Neuron (in vitro differentiated cells): ENCODE data around the gene PAX2.

Source experiments
- H2AFZ ChIP-seq: one replicate; pipeline ENCODE4 v1.6.1; 2013; ENCODE audit warnings: low read depth, mild to moderate bottlenecking, inconsistent platforms, low read length, moderate library complexity
- H3K27me3 ChIP-seq: one replicate; pipeline ENCODE4 v1.6.1; 2013; ENCODE audit warnings: low read length; ENCODE audit not compliant: insufficient read depth
- H3K36me3 ChIP-seq: one replicate; pipeline ENCODE4 v1.6.1; 2013; ENCODE audit warnings: low read length; ENCODE audit not compliant: insufficient read depth
- H3K4me1 ChIP-seq: one replicate; pipeline ENCODE4 v1.6.1; 2013; ENCODE audit warnings: low read length; ENCODE audit not compliant: insufficient read depth
- H3K4me3 ChIP-seq: 2 replicates; pipeline ENCODE4 v1.5.1; 2013; ENCODE audit warnings: mild to moderate bottlenecking, low read length, moderate library complexity
- H3K9me3 ChIP-seq: one replicate; pipeline ENCODE4 v1.6.1; 2013; ENCODE audit warnings: low read length

The PAX2 gene

DNA sequence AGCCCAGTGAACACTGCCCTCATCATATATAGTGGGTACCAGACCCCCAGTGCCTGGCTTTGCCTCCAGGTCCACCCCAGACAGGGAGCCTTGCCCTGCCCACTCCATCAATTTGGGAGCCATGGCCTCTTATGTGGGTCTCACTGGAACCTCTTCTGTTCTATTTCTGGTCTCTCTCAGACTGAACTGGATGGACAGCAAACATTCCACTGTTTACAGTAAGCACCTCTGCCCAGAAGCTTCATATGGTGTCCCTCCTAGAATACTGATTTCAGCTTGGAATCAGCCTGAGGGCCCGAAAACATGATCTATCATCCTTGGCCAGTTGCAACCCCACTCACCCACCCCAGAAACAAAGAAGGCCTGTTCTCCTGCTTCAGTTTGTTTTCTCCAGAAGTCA lies 86.4 kb downstream of the PAX2 start:
- Histone ChIP-seq H3K4me3 (no peak overlapping the region), H3K36me3 (no peaks in the 10 kb centered on the region), H3K4me1 (peaks cover 19% of the 10 kb centered on the region), H3K27me3 (peaks cover 89% of the 10 kb centered on the region), H2AFZ (no peak overlapping the region), H3K9me3 (no peaks in the 10 kb centered on the region)

DNA sequence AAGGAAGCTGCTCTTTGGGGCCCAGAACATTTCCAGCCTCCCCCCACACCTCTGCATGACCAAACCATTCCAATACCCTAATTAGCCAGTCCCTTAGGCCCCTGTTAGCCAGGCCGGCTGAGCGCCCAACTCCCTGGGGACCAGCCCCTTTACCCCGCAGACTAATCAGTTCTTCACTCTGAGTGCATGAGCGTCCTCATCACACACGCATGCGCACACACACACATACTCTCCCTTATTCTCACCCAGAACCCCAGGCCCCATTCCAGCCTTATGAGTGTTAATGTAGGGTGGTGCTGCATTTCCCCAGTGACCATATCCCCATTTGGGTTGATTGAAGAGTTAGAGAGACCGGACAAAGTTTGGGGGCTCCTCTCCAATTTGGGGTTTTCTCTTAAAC lies 90.4 kb downstream of the PAX2 start:
- Histone ChIP-seq H2AFZ (no peak overlapping the region), H3K27me3 (peaks cover 63% of the 10 kb centered on the region), H3K36me3 (no peaks in the 10 kb centered on the region), H3K9me3 (no peaks in the 10 kb centered on the region), H3K4me3 (no peak overlapping the region), H3K4me1 (no peaks in the 10 kb centered on the region)

- Histone ChIP-seq H3K9me3 (no peaks in the 10 kb centered on the region), H3K27me3 (peaks cover 52% of the 10 kb centered on the region), H3K4me3 (no peak overlapping the region)
Measured at GRCh38 chr10:100836891-100837290, 91.5 kb downstream of the PAX2 start.

GRCh38 chr10:100837300-100837699 lies 91.9 kb downstream of the PAX2 start:
- H3K4me1 ChIP-seq: no peaks in the 10 kb centered on the region
- H3K36me3 ChIP-seq: no peaks in the 10 kb centered on the region
- peaks cover 48% of the 10 kb centered on the region for H3K27me3 ChIP-seq
- H3K4me3 ChIP-seq: no peak overlapping the region
- no peak overlapping the region for H2AFZ ChIP-seq
- no peaks in the 10 kb centered on the region for H3K9me3 ChIP-seq

More at GRCh38 chr10:100836891-100837290, 91.5 kb downstream of the PAX2 start:
- Histone ChIP-seq H3K36me3 (no peaks in the 10 kb centered on the region), H2AFZ (no peak overlapping the region), H3K4me1 (no peaks in the 10 kb centered on the region)

- no peaks in the 10 kb centered on the region for H3K36me3 ChIP-seq
- H3K9me3 ChIP-seq: no peaks in the 10 kb centered on the region
- H3K4me3 ChIP-seq: no peak overlapping the region
- no peaks in the 10 kb centered on the region for H3K4me1 ChIP-seq
- no peak overlapping the region for H2AFZ ChIP-seq
- H3K27me3 ChIP-seq: peaks cover 32% of the 10 kb centered on the region
Measured at GRCh38 chr10:100838986-100839385, 93.6 kb downstream of the PAX2 start.

- Histone ChIP-seq H3K9me3 (no peaks in the 10 kb centered on the region), H3K4me3 (no peak overlapping the region), H2AFZ (no peak overlapping the region), H3K27me3 (peaks cover 17% of the 10 kb centered on the region), H3K36me3 (no peaks in the 10 kb centered on the region), H3K4me1 (no peaks in the 10 kb centered on the region)
Measured at GRCh38 chr10:100841528-100841927, 96.1 kb downstream of the PAX2 start.

GRCh38 chr10:100847440-100847839 lies 102.1 kb downstream of the PAX2 start:
- Histone ChIP-seq H3K4me1 (no peaks in the 10 kb centered on the region), H3K27me3 (peaks cover 34% of the 10 kb centered on the region), H3K4me3 (no peak overlapping the region), H2AFZ (no peak overlapping the region), H3K36me3 (no peaks in the 10 kb centered on the region), H3K9me3 (no peaks in the 10 kb centered on the region)

GRCh38 chr10:100848770-100849169 lies 103.4 kb downstream of the PAX2 start:
- H3K27me3 ChIP-seq: peaks cover 34% of the 10 kb centered on the region
- H3K4me3 ChIP-seq: no peak overlapping the region
- H3K4me1 ChIP-seq: no peaks in the 10 kb centered on the region
- no peak overlapping the region for H2AFZ ChIP-seq
- no peaks in the 10 kb centered on the region for H3K36me3 ChIP-seq
- no peaks in the 10 kb centered on the region for H3K9me3 ChIP-seq

DNA sequence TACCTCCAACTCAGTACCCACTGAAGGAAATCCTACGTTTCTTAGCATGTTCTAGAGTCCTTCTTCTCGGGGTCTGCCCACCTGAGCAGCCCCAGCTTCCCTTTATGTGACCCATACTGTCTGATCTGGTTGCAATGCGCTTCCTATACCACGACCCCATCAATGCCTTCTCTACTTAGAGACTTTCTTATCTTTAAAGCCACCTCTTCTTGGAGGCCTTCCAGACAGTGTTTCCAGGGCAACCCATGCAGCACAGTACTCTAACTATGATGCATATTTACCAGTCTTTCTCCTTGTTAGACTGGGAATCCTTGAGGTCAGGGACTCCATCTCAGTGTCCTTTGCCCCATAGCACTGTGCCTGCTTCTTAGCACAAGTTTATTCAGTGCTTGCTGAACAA lies 112.9 kb downstream of the PAX2 start:
- no peaks in the 10 kb centered on the region for H3K4me1 ChIP-seq
- peaks cover 50% of the 10 kb centered on the region for H3K27me3 ChIP-seq
- H3K9me3 ChIP-seq: peaks cover 2% of the 10 kb centered on the region
- no peak overlapping the region for H3K4me3 ChIP-seq
- H2AFZ ChIP-seq: no peak overlapping the region
- no peaks in the 10 kb centered on the region for H3K36me3 ChIP-seq

DNA sequence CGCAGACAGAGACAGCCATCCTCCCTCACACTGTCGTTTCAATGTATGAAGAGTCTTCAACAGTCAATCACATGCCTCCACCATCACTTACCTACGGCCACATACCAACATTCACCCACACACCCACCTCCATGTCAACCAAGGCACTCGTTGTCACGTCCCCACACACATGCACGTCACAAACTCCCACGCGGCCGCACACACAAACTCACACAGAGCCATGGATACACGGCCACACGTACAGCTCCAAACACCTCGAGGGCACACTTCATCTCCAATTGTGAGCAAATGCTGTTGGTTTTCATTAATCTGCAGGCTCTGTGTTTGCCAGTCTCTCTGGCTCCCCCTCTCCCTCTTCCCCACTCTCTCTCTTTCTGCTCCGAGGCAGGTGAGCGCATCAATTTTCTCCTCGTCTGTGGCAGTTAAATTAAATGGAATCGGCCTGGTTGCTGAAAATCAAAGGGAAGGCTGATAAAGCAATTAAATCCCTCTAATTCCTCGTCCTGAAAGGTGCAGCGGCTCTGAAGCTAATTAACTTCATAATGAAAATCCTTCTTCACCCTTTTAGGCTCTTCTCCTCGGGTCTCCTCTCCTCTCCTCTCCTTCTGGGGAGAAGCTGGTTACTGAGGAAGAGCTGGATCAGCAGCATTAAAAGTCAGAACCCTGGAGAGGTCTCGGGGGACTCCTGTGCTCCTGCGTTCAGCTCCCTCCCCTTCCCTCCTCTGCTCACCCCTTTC lies 113.5 kb downstream of the PAX2 start:
- H3K36me3 ChIP-seq: no peaks in the 10 kb centered on the region
- no peaks in the 10 kb centered on the region for H3K4me1 ChIP-seq
- no peak overlapping the region for H2AFZ ChIP-seq
- no peak overlapping the region for H3K4me3 ChIP-seq
- peaks cover 2% of the 10 kb centered on the region for H3K9me3 ChIP-seq
- peaks cover 56% of the 10 kb centered on the region for H3K27me3 ChIP-seq

DNA sequence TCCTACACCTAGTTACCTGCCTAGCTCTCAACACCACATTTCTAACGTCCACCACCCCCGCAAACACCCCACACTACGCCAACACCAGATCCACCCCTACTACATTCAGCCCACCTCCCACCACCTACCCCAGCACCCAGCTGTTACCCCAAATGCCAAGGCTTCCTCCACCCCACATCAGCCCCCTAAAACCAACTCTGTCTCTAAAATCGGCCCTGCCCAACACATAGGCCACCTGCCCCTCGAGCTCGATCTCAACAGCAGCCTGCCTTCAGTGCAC lies 114.0 kb downstream of the PAX2 start:
- Histone ChIP-seq H3K4me3 (no peak overlapping the region), H3K27me3 (peaks cover 59% of the 10 kb centered on the region), H3K36me3 (no peaks in the 10 kb centered on the region), H3K9me3 (peaks cover 2% of the 10 kb centered on the region), H2AFZ (no peak overlapping the region), H3K4me1 (no peaks in the 10 kb centered on the region)

GRCh38 chr10:100863433-100863832 lies 118.1 kb downstream of the PAX2 start:
- H3K4me3 ChIP-seq: no peak overlapping the region
- H3K36me3 ChIP-seq: no peaks in the 10 kb centered on the region
- H3K4me1 ChIP-seq: peaks cover 4% of the 10 kb centered on the region
- peaks cover 83% of the 10 kb centered on the region for H3K27me3 ChIP-seq
- H3K9me3 ChIP-seq: no peaks in the 10 kb centered on the region
- no peak overlapping the region for H2AFZ ChIP-seq

DNA sequence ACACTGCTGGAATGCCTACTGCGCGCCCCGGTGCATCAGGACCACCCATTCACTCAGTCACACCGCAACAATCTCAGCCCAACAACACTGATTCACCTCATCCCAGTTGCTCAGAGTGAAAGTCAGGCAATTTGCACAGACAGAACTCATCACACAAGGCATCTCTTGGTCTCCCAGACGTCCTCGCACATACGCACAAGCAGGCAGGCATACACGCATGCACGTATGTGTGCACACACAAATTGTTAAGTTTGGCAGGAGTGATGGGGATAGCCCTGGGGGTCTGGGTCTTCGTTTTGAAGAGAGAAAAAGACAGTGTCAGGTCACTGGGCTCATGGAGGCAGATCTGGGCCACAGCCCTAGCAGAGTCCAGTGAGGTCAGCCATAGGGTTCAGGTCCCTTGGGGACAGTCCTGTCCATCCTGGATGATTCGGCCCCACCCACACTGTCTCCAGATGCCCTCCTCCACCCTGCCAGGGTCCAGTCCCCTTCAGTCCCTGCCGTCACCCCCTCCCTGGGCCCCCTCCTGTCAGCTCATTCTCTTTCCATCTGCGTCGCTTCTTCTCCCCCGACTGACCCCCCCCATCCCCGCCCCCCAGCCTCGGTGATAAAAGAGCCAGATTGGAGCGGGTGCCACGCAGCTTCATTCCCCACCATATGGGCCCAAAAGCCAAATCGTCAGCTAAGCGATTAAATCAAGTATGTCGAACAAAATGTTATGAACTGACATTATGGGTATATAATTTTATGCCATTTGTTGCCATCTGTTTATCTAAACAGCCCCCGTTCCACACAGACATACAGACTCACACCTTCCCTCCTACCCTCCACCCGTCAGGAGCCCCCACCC lies 118.9 kb downstream of the PAX2 start:
- Histone ChIP-seq H3K27me3 (peaks cover 78% of the 10 kb centered on the region), H3K36me3 (no peaks in the 10 kb centered on the region), H3K4me3 (no peak overlapping the region), H3K4me1 (peaks cover 7% of the 10 kb centered on the region), H3K9me3 (no peaks in the 10 kb centered on the region), H2AFZ (no peak overlapping the region)
